Measurements from ENCODE around the gene CD44.

Gene CD44

DNA sequence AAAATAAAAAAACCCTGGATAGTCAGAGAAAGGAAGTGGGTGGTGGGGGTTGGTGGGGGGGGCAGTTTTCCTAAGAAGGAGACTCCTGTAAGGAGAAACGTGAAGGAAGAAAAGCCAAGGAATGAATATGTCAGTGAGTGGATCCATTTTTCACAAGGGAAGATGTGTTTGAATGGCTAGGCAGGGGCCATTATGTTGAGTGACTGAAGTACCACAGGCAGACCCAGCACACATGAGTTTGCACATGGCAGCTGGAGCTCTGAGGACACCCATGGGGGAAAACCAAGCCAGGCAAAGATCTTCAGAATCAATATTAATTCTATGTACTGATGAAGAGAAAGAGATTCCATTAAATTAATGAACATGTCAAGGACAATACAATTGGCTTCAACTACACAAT, 67.6 kb downstream of the CD44 start:
- Histone ChIP-seq H3K27me3 (replicated peaks in 2 of 5; ENCODE audit: control insufficient read depth in 4 of 5, insufficient read depth in 5 of 5, low read length in 4 of 5) (no peaks in the 10 kb centered on the region), H3K9me3 (ENCODE audit: control extremely low read depth in 1 of 5, control insufficient read depth in 4 of 5, insufficient read depth in 2 of 5, low read depth in 1 of 5, low read length in 4 of 5) (peaks cover 0 to 15% (median 4%) of the 10 kb centered on the region in 5 experiments), H3K27ac (ENCODE audit: insufficient read depth in 1 of 2, low read depth in 1 of 2, low read length in 2 of 2, poor library complexity in 1 of 2, severe bottlenecking in 2 of 2) (no peak overlapping the region), H3K4me3 (ENCODE audit: control insufficient read depth in 1 of 7, extremely low read depth in 1 of 7, insufficient read depth in 4 of 7, low read depth in 2 of 7, low read length in 6 of 7) (no peak overlapping the region), H3K36me3 (ENCODE audit: control insufficient read depth in 4 of 4, insufficient read depth in 4 of 4, low read length in 3 of 4) (peaks cover 37 to 87% (median 55%) of the 10 kb centered on the region in 4 experiments), H3K4me1 (ENCODE audit: control extremely low read depth in 1 of 4, control insufficient read depth in 4 of 4, insufficient read depth in 4 of 4, low read length in 3 of 4) (peaks cover 0 to 6% (median under 1%) of the 10 kb centered on the region in 4 experiments)
- POLR2A ChIA-PET = no interaction called here
- WGBS (ENCODE audit: insufficient coverage) = no CpG with 5 or more reads among the region's 1 CpG
- DNase-seq = no peak
- CTCF ChIA-PET = no interaction called here

DNA sequence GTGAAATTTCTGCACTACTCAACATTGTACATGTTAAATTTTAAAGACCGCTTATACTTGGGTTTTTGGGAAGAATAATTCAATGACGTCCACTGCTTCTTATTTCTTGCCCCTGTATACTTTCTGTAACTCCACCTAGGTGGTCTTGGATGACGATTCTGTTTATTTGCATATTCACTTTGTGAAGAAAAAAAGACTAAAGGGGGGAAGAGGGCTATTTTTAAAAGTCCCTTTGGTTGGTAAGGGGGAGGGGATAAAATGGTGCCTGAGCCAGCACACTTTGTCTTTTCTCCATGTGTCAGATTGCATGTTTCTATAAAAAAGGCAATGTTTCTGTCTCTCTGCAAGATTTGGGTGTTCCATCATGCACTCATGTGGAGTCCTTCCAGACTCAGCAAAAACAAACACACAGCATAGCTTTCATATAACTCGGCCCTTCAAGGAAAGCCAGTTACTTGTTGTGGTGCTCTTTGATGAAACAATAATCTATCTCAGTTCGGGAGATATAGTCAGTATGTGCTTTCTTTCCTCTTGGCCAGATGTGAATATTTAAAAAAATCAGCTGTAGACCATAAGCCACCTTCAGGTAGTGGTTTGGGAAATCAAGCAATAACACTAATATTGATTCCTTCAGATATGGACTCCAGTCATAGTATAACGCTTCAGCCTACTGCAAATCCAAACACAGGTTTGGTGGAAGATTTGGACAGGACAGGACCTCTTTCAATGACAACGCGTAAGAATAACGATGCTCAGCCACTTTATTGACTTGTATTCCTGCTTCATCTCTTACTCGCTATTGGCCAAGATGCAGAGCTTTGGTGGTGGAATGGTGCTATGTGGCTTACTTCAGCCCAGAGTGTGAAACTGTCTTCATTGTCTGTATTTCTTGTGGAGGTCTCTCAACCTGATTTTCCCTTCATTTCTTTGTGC, 68.8 kb downstream of the CD44 start:
- H3K27ac ChIP-seq (ENCODE audit: insufficient read depth in 1 of 2, low read depth in 1 of 2, low read length in 2 of 2, poor library complexity in 1 of 2, severe bottlenecking in 2 of 2) = no peak overlapping the region
- WGBS (ENCODE audit: insufficient coverage) = 79% methylated on average over 2 of the region's 10 CpGs
- POLR2A ChIA-PET = no interaction called here
- no peak overlapping the region for H3K4me3 ChIP-seq (ENCODE audit: control insufficient read depth in 1 of 7, extremely low read depth in 1 of 7, insufficient read depth in 4 of 7, low read depth in 2 of 7, low read length in 6 of 7)
- no peaks in the 10 kb centered on the region for H3K27me3 ChIP-seq (replicated peaks in 2 of 5; ENCODE audit: control insufficient read depth in 4 of 5, insufficient read depth in 5 of 5, low read length in 4 of 5)
- peaks cover 33 to 77% (median 51%) of the 10 kb centered on the region in 4 experiments for H3K36me3 ChIP-seq (ENCODE audit: control insufficient read depth in 4 of 4, insufficient read depth in 4 of 4, low read length in 3 of 4)
- H3K4me1 ChIP-seq (ENCODE audit: control extremely low read depth in 1 of 4, control insufficient read depth in 4 of 4, insufficient read depth in 4 of 4, low read length in 3 of 4) = peaks cover 5 to 16% (median 7%) of the 10 kb centered on the region in 4 experiments
- CTCF ChIA-PET = no interaction called here
- peaks cover 0 to 15% (median 4%) of the 10 kb centered on the region in 5 experiments for H3K9me3 ChIP-seq (ENCODE audit: control extremely low read depth in 1 of 5, control insufficient read depth in 4 of 5, insufficient read depth in 2 of 5, low read depth in 1 of 5, low read length in 4 of 5)
- no peak for DNase-seq

GRCh38 chr11:35208795-35209194, 69.8 kb downstream of the CD44 start:
- H3K9me3 ChIP-seq (ENCODE audit: control extremely low read depth in 1 of 5, control insufficient read depth in 4 of 5, insufficient read depth in 2 of 5, low read depth in 1 of 5, low read length in 4 of 5) = peaks cover 0 to 15% (median 4%) of the 10 kb centered on the region in 5 experiments
- POLR2A ChIA-PET = interaction anchor here (0.7 kb wide), 1 partner anchor 9 kb away, joined by 3 read pairs; no protein-coding TSS in a partner anchor
- 100% methylated on average over 2 of the region's 4 CpGs for WGBS (ENCODE audit: insufficient coverage)
- CTCF ChIA-PET = no interaction called here
- H3K27me3 ChIP-seq (replicated peaks in 2 of 5; ENCODE audit: control insufficient read depth in 4 of 5, insufficient read depth in 5 of 5, low read length in 4 of 5) = no peaks in the 10 kb centered on the region
- H3K4me3 ChIP-seq (ENCODE audit: control insufficient read depth in 1 of 7, extremely low read depth in 1 of 7, insufficient read depth in 4 of 7, low read depth in 2 of 7, low read length in 6 of 7) = no peak overlapping the region
- no peak for DNase-seq
- H3K36me3 ChIP-seq (ENCODE audit: control insufficient read depth in 4 of 4, insufficient read depth in 4 of 4, low read length in 3 of 4) = peaks cover 32 to 76% (median 46%) of the 10 kb centered on the region in 4 experiments
- H3K27ac ChIP-seq (ENCODE audit: insufficient read depth in 1 of 2, low read depth in 1 of 2, low read length in 2 of 2, poor library complexity in 1 of 2, severe bottlenecking in 2 of 2) = no peak overlapping the region
- H3K4me1 ChIP-seq (ENCODE audit: control extremely low read depth in 1 of 4, control insufficient read depth in 4 of 4, insufficient read depth in 4 of 4, low read length in 3 of 4) = peaks cover 5 to 16% (median 7%) of the 10 kb centered on the region in 4 experiments

GRCh38 chr11:35210876-35211546, 72.0 kb downstream of the CD44 start:
- POLR2A ChIA-PET = no interaction called here
- WGBS (ENCODE audit: insufficient coverage) = 100% methylated on average over 1 of the region's 3 CpGs
- no peaks in the 10 kb centered on the region for H3K27me3 ChIP-seq (replicated peaks in 2 of 5; ENCODE audit: control insufficient read depth in 4 of 5, insufficient read depth in 5 of 5, low read length in 4 of 5)
- peaks cover 0 to 15% (median 4%) of the 10 kb centered on the region in 5 experiments for H3K9me3 ChIP-seq (ENCODE audit: control extremely low read depth in 1 of 5, control insufficient read depth in 4 of 5, insufficient read depth in 2 of 5, low read depth in 1 of 5, low read length in 4 of 5)
- CTCF ChIA-PET = no interaction called here
- peaks cover 5 to 16% (median 7%) of the 10 kb centered on the region in 4 experiments for H3K4me1 ChIP-seq (ENCODE audit: control extremely low read depth in 1 of 4, control insufficient read depth in 4 of 4, insufficient read depth in 4 of 4, low read length in 3 of 4)
- no peak overlapping the region for H3K4me3 ChIP-seq (ENCODE audit: control insufficient read depth in 1 of 7, extremely low read depth in 1 of 7, insufficient read depth in 4 of 7, low read depth in 2 of 7, low read length in 6 of 7)
- DNase-seq = no peak
- H3K36me3 ChIP-seq (ENCODE audit: control insufficient read depth in 4 of 4, insufficient read depth in 4 of 4, low read length in 3 of 4) = peaks cover 23 to 72% (median 46%) of the 10 kb centered on the region in 4 experiments
- H3K27ac ChIP-seq (ENCODE audit: insufficient read depth in 1 of 2, low read depth in 1 of 2, low read length in 2 of 2, poor library complexity in 1 of 2, severe bottlenecking in 2 of 2) = no peak overlapping the region

DNA sequence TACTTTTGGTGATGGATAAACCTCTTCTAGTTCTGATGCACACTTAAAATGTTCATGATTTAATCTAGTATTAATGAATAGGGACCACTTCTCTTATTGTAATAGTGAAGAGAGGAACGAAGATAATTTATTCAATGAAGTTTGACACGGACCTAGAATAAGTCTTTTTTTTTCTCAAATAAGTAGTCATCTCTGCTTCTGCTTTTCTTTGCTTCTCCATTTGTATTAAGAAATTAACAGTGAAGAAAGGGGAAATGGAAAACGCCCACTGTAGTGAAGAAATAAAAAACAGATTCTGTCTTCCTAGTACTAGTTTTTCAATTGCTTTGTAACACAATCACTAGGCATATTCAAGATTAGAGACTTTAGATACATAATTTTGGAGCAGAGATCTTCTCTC, 73.0 kb downstream of the CD44 start:
- Histone ChIP-seq H3K4me3 (ENCODE audit: control insufficient read depth in 1 of 7, extremely low read depth in 1 of 7, insufficient read depth in 4 of 7, low read depth in 2 of 7, low read length in 6 of 7) (no peak overlapping the region), H3K36me3 (ENCODE audit: control insufficient read depth in 4 of 4, insufficient read depth in 4 of 4, low read length in 3 of 4) (peaks cover 24 to 73% (median 48%) of the 10 kb centered on the region in 4 experiments), H3K4me1 (ENCODE audit: control extremely low read depth in 1 of 4, control insufficient read depth in 4 of 4, insufficient read depth in 4 of 4, low read length in 3 of 4) (peaks cover 5 to 16% (median 7%) of the 10 kb centered on the region in 4 experiments), H3K27ac (ENCODE audit: insufficient read depth in 1 of 2, low read depth in 1 of 2, low read length in 2 of 2, poor library complexity in 1 of 2, severe bottlenecking in 2 of 2) (peak overlapping the region in 1 of 2 experiments; percentile 69), H3K27me3 (replicated peaks in 2 of 5; ENCODE audit: control insufficient read depth in 4 of 5, insufficient read depth in 5 of 5, low read length in 4 of 5) (no peaks in the 10 kb centered on the region), H3K9me3 (ENCODE audit: control extremely low read depth in 1 of 5, control insufficient read depth in 4 of 5, insufficient read depth in 2 of 5, low read depth in 1 of 5, low read length in 4 of 5) (peaks cover 0 to 15% (median 4%) of the 10 kb centered on the region in 5 experiments)
- DNase-seq = peak; percentile 59 to 92 (median 90)
- CTCF ChIA-PET = no interaction called here
- WGBS (ENCODE audit: insufficient coverage) = no CpG with 5 or more reads among the region's 3 CpGs
- POLR2A ChIA-PET = no interaction called here

DNA sequence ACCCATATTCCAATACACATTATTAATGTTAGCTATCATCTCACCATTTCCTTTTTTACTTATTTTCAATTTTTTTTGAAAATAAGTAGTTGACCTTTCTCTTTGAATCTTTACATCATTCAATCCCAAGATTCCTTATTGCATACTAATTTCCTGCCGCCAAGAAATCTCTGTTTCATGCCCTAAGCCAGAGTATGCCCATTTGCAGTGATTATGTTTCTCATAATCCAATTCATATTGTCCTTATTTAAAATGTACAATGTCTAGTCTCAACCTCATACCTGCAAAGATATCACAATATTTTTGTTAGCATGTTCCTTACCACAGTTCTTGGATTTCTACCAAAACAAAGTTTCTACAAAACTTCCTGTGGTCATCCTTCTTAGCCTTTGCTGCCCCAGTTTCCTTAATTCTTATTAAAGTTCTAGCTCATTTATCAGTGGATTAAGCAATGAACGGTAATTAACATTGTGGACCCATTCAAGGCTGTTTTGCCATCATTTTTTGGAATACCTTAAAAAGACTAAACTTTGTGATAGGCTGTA, 75.3 kb downstream of the CD44 start:
- no peak for DNase-seq
- no CpG with 5 or more reads among the region's 2 CpGs for WGBS (ENCODE audit: insufficient coverage)
- ChIA-PET POLR2A (no interaction called here), CTCF (interaction anchor here (0.6 to 0.8 kb wide), 3 partner anchors 24 to 1279 kb away, joined by 3 to 4 read pairs (median 3); no protein-coding TSS in a partner anchor)
- peaks cover 0 to 8% (median 4%) of the 10 kb centered on the region in 5 experiments for H3K9me3 ChIP-seq (ENCODE audit: control extremely low read depth in 1 of 5, control insufficient read depth in 4 of 5, insufficient read depth in 2 of 5, low read depth in 1 of 5, low read length in 4 of 5)
- no peak overlapping the region for H3K4me3 ChIP-seq (ENCODE audit: control insufficient read depth in 1 of 7, extremely low read depth in 1 of 7, insufficient read depth in 4 of 7, low read depth in 2 of 7, low read length in 6 of 7)
- peaks cover 5 to 16% (median 7%) of the 10 kb centered on the region in 4 experiments for H3K4me1 ChIP-seq (ENCODE audit: control extremely low read depth in 1 of 4, control insufficient read depth in 4 of 4, insufficient read depth in 4 of 4, low read length in 3 of 4)
- H3K27me3 ChIP-seq (replicated peaks in 2 of 5; ENCODE audit: control insufficient read depth in 4 of 5, insufficient read depth in 5 of 5, low read length in 4 of 5) = no peaks in the 10 kb centered on the region
- peaks cover 25 to 74% (median 44%) of the 10 kb centered on the region in 4 experiments for H3K36me3 ChIP-seq (ENCODE audit: control insufficient read depth in 4 of 4, insufficient read depth in 4 of 4, low read length in 3 of 4)
- no peak overlapping the region for H3K27ac ChIP-seq (ENCODE audit: insufficient read depth in 1 of 2, low read depth in 1 of 2, low read length in 2 of 2, poor library complexity in 1 of 2, severe bottlenecking in 2 of 2)
